Peyer's patch (tissue), 4 donors: ENCODE measurements around the gene RAB31.
"Not testable (repeated sequence)": the region's sequence is repeated elsewhere in the genome, so short reads cannot be mapped to it uniquely, and the experiment has no call there.

Experiments
- POLR2A ChIP-seq, 2 donors: fragments of 450-650 bp; IDR thresholded peaks; one replicate each; pipeline ENCODE4 v1.5.1; 2017; ENCODE audit warnings: antibody characterized with exemption in 2 of 2, mild to moderate bottlenecking in 2 of 2, moderate library complexity in 2 of 2
- TF ChIP-seq, protein P1 (sequence below), 6 experiments: fragments of 450-650 bp in 4 of 6; fragments of 200-600 bp in 2 of 6; sonication (generic) in 1 of 6; IDR thresholded peaks; one replicate each; pipeline ENCODE4 v1.5.1; 2017 to 2019; ENCODE audit warnings: antibody characterized with exemption in 6 of 6, mild to moderate bottlenecking in 3 of 6, moderate library complexity in 1 of 6

DNA sequence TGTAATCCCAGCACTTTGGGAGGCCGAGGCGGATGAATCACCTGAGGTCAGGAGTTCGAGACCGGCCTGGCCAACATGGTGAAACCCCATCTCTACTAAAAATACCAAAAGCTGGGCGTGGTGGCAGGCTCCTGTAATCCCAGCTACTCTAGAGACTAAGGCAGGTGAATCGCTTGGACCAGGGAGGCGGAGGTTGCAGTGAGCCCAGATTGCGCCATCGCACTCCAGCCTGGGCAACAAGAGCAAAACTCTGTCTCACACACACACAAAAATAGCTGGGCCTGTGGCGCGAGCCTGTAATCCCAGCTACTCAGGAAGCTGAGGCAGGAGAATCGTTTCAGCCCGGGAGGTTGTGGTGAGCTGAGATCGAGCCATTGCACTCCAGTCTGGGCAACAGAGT is 194.2 kb downstream of the RAB31 start:
- TF ChIP-seq POLR2A (IDR thresholded peaks at IDR 0.05): not testable (repeated sequence)
- TF ChIP-seq, protein P1, sequence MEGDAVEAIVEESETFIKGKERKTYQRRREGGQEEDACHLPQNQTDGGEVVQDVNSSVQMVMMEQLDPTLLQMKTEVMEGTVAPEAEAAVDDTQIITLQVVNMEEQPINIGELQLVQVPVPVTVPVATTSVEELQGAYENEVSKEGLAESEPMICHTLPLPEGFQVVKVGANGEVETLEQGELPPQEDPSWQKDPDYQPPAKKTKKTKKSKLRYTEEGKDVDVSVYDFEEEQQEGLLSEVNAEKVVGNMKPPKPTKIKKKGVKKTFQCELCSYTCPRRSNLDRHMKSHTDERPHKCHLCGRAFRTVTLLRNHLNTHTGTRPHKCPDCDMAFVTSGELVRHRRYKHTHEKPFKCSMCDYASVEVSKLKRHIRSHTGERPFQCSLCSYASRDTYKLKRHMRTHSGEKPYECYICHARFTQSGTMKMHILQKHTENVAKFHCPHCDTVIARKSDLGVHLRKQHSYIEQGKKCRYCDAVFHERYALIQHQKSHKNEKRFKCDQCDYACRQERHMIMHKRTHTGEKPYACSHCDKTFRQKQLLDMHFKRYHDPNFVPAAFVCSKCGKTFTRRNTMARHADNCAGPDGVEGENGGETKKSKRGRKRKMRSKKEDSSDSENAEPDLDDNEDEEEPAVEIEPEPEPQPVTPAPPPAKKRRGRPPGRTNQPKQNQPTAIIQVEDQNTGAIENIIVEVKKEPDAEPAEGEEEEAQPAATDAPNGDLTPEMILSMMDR (IDR thresholded peaks at IDR 0.05): not testable (repeated sequence)
